ENCODE data around the gene XRN2.

Gene XRN2

DNA sequence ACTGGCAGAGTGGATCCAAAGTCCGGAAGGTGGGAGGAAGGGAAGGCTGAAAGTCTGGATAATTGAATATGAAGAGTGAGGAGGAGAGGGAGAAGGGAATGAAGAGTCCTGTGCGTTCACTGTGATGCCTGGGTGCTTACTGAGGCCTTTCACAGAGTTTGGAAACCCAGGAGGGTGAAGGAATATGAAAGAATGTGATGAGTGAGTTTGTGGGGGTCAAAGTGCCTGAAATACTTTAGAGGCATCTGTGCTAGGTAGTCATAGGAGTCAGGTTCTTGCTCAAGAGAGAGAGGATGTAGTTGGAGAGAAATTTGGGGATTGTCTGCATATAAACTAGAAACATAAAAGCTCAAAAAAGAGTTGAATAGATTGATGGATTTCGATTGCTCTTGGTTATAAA lies 73.5 kb downstream of the XRN2 start:
- TF ChIP-seq GATA3 (IDR thresholded peaks at IDR 0.05; ENCODE audit: low read depth, low read length) (no peak), GATA2 (IDR thresholded peaks at IDR 0.05; ENCODE audit: low read depth, low read length) (no peak)

- TF ChIP-seq GATA3 (IDR thresholded peaks at IDR 0.05; ENCODE audit: low read depth, low read length), result no peak
- TF ChIP-seq GATA2 (IDR thresholded peaks at IDR 0.05; ENCODE audit: low read depth, low read length), result no peak
These were observed 74.6 kb downstream of the XRN2 start for GRCh38 chr20:21377701-21378100.

GRCh38 chr20:21378259-21378658 lies 75.1 kb downstream of the XRN2 start:
- no peak for TF ChIP-seq GATA3 (IDR thresholded peaks at IDR 0.05; ENCODE audit: low read depth, low read length)
- TF ChIP-seq GATA2 (IDR thresholded peaks at IDR 0.05; ENCODE audit: low read depth, low read length), result no peak

GRCh38 chr20:21380711-21381110 lies 77.6 kb downstream of the XRN2 start:
- no peak for TF ChIP-seq GATA2 (IDR thresholded peaks at IDR 0.05; ENCODE audit: low read depth, low read length)
- no peak for TF ChIP-seq GATA3 (IDR thresholded peaks at IDR 0.05; ENCODE audit: low read depth, low read length)

DNA sequence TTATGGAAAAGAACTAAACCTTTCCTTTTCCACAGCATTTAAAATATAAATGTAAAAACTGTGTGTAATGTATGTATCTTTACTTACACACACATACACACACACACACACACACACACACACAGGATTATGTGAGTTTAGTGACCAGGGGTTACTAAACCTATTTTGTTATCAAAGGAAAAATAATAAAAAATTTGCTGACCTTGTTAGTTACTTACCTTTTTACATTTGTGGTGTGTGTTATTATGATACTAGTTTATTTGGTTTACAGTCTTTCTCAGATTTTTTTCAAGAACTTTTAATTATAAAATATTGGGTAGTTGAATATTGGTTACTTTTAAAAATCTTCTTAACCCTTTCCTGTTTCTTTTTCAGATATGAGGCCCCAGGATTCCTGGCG lies 78.5 kb downstream of the XRN2 start:
- TF ChIP-seq GATA3 (IDR thresholded peaks at IDR 0.05; ENCODE audit: low read depth, low read length) (no peak), GATA2 (IDR thresholded peaks at IDR 0.05; ENCODE audit: low read depth, low read length) (no peak)

- TF ChIP-seq GATA3 (IDR thresholded peaks at IDR 0.05; ENCODE audit: low read depth, low read length) (no peak), GATA2 (IDR thresholded peaks at IDR 0.05; ENCODE audit: low read depth, low read length) (no peak)
These were observed 81.3 kb downstream of the XRN2 start for GRCh38 chr20:21384308-21384892.

- TF ChIP-seq GATA2 (IDR thresholded peaks at IDR 0.05; ENCODE audit: low read depth, low read length) (no peak), GATA3 (IDR thresholded peaks at IDR 0.05; ENCODE audit: low read depth, low read length) (no peak)
These were observed 83.0 kb downstream of the XRN2 start for GRCh38 chr20:21386111-21386510.

- no peak for TF ChIP-seq GATA2 (IDR thresholded peaks at IDR 0.05; ENCODE audit: low read depth, low read length)
- TF ChIP-seq GATA3 (IDR thresholded peaks at IDR 0.05; ENCODE audit: low read depth, low read length), result no peak
These were observed 84.4 kb downstream of the XRN2 start for GRCh38 chr20:21387528-21387927.

- TF ChIP-seq GATA3 (IDR thresholded peaks at IDR 0.05; ENCODE audit: low read depth, low read length) (no peak), GATA2 (IDR thresholded peaks at IDR 0.05; ENCODE audit: low read depth, low read length) (no peak)
These were observed 85.4 kb downstream of the XRN2 start for GRCh38 chr20:21388566-21388965.

GRCh38 chr20:21389368-21389767 lies 86.2 kb downstream of the XRN2 start:
- TF ChIP-seq GATA2 (IDR thresholded peaks at IDR 0.05; ENCODE audit: low read depth, low read length) (no peak), GATA3 (IDR thresholded peaks at IDR 0.05; ENCODE audit: low read depth, low read length) (no peak)

DNA sequence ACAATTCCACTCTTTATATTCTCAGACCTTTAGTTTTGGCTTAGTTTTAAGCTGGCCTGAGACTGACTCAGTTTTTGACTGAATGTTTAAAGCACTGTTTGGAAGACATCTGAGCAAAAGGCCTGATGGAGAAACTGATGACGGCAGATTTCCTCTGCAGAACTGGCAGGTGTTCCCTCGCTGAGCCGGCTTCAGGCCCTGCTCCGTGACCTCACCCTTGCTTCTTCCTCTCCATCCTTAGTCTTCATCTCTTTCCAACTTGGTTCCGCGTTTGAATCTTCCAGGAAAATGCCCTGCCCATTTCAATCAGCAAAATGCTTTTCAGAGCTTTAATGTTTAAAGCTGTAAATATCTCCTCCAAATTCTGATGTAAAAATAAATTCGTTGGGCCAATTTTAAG lies 87.6 kb downstream of the XRN2 start:
- no peak for TF ChIP-seq GATA2 (IDR thresholded peaks at IDR 0.05; ENCODE audit: low read depth, low read length)
- no peak for TF ChIP-seq GATA3 (IDR thresholded peaks at IDR 0.05; ENCODE audit: low read depth, low read length)

DNA sequence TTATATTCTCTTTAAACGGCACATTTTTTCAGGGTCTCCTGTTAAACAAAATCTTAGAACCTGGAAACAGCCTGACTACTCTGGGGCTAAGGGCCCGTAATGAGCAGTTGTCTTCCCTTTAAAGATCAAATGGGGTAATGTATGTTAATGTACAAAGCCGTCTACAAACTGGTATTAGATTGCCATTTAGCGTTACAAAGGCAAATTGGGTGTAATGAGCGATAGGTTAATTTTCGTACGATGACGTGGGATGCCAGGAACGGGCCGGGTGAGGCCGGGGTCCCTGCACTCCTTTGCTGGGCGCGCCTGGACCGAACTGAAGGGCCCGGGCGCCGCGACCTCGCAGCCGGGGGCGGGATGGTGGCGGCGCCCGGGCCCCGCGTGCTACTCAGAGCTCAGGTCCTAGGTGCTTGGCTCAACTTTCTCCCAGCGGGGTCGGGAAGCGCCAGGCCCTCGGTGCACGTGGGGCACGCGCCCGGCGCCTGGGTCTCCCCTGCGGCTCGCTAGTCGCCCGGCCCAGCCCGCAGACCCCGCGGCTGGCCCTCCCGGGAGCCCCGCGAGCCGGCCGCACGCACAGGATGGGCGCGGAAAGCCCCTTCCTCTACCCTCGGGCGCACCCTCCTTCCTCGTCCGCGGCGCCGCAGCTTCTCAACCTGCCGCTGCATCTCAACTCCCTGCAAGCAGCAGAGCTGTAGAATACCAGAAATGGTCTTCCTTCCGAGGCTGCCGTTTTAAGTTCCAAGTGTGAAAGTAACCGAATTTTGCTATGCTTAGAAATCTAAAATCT lies 88.2 kb downstream of the XRN2 start:
- TF ChIP-seq GATA2 (IDR thresholded peaks at IDR 0.05; ENCODE audit: low read depth, low read length), result no peak
- no peak for TF ChIP-seq GATA3 (IDR thresholded peaks at IDR 0.05; ENCODE audit: low read depth, low read length)

- no peak for TF ChIP-seq GATA2 (IDR thresholded peaks at IDR 0.05; ENCODE audit: low read depth, low read length)
- no peak for TF ChIP-seq GATA3 (IDR thresholded peaks at IDR 0.05; ENCODE audit: low read depth, low read length)
These were observed 88.8 kb downstream of the XRN2 start for GRCh38 chr20:21391972-21392352.

- TF ChIP-seq GATA3 (IDR thresholded peaks at IDR 0.05; ENCODE audit: low read depth, low read length) (no peak), GATA2 (IDR thresholded peaks at IDR 0.05; ENCODE audit: low read depth, low read length) (no peak)
These were observed 90.0 kb downstream of the XRN2 start for GRCh38 chr20:21393166-21393565.

DNA sequence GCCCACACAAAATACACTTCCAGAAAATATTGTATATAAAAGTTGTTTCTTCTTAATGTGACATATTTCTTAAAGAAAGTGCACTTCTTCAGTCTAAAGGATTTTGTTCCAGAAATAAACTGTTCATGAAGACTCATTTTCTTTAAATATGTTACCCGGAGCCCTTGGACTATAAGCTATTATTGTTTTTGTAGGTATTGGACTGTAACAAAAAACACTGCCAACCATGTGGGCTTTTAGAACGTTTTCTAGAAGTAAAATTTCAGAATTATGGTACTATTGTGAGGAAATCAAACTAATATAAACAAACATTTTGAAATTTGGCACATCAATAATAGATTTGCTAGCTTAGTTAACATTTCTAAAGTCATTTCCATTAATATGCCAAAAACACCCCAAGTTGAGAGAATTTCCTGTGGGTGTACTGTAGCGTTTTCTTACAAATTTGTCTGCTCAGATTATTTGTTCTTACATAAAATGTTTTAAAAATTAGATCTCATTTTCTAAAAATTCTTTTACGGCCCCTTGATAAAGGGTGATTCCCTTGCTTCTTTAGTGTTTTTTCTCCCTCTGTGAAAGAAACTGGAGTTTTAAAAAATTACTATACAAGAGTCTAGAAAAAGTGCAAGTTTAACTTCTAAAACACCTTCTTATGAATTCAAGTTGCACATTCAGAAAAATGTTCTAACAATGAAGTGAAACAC lies 90.8 kb downstream of the XRN2 start:
- TF ChIP-seq GATA2 (IDR thresholded peaks at IDR 0.05; ENCODE audit: low read depth, low read length) (no peak), GATA3 (IDR thresholded peaks at IDR 0.05; ENCODE audit: low read depth, low read length) (no peak)
